HL-60 (cell line): ENCODE results near the gene SP140L.

ENCODE experiments used
- DNase-seq, 2 experiments: peaks; one replicate each; pipeline ENCODE4 v3.0.0-alpha.2; 2010 to 2020; ENCODE audit warnings: low read depth in 1 of 2, low spot score in 1 of 2
- H3K27ac ChIP-seq: fragments of 250-450 bp; sonication (Bioruptor Pico); replicated peaks from 2 replicates; pipeline ENCODE4 v1.5.1; 2020; ENCODE audit warnings: mild to moderate bottlenecking, moderate library complexity
- H3K27me3 ChIP-seq: fragments of 250-450 bp; sonication (Bioruptor Pico); 2 replicates; pipeline ENCODE4 v1.5.1; 2021; ENCODE audit warnings: mild to moderate bottlenecking, moderate library complexity; ENCODE audit not compliant: insufficient read depth, poor library complexity, severe bottlenecking
- H3K4me3 ChIP-seq: replicated peaks from 2 replicates; pipeline ENCODE4 v1.5.1; 2011; ENCODE audit warnings: mild to moderate bottlenecking, control low read depth, low read length; ENCODE audit not compliant: insufficient read depth
- CTCF ChIP-seq: IDR thresholded peaks from one replicate; pipeline ENCODE4 v1.5.1; 2011; ENCODE audit warnings: low read length, control low read depth, inconsistent platforms; ENCODE audit not compliant: insufficient read depth
- GABPA ChIP-seq: IDR thresholded peaks from 2 replicates; pipeline ENCODE4 v1.6.1; 2012; ENCODE audit warnings: low read depth
- POLR2AphosphoS5 ChIP-seq: IDR thresholded peaks from 2 replicates; pipeline ENCODE4 v1.6.1; 2012; ENCODE audit warnings: low read depth
- REST ChIP-seq: IDR thresholded peaks from 2 replicates; pipeline ENCODE4 v1.6.1; 2012; ENCODE audit warnings: low read depth; ENCODE audit not compliant: insufficient replicate concordance
- SPI1 ChIP-seq: IDR thresholded peaks from 2 replicates; pipeline ENCODE4 v1.6.1; 2012; ENCODE audit warnings: low read depth, mild to moderate bottlenecking, borderline replicate concordance

Gene SP140L

GRCh38 chr2:230418341-230419016 is 91.5 kb downstream of the SP140L start:
- TF ChIP-seq POLR2AphosphoS5 (no peak), CTCF (no peak), SPI1 (no peak), REST (no peak), GABPA (no peak)
- Histone ChIP-seq H3K27me3 (no peaks in the 10 kb centered on the region), H3K27ac (no peak overlapping the region; the same call in 1 of the 2 replicates), H3K4me3 (peak overlapping the region; percentile 68)
- no peak for DNase-seq

DNA sequence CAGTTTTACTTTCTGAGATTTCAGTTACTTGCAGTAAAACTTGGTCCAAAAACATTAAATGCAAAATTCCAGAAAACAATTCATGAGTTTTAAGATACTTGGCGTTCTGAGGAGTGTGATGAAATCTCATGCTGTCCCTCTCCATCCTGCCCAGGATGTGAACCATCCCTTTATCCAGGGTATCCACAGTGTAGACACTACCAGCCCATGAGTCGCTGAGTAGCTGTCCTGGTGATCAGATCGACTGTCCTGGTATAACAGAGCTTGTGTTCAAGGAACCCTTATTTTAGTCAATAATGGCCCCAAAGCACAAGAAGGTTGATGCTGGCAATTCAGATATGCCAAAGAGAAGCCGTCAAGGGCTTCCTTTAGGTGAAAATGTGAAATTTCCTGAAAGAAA is 92.2 kb downstream of the SP140L start:
- DNase-seq = no peak
- no peak overlapping the region for H3K27ac ChIP-seq
- no peak overlapping the region for H3K4me3 ChIP-seq
- TF ChIP-seq POLR2AphosphoS5 (no peak), SPI1 (no peak), GABPA (no peak), CTCF (no peak), REST (no peak)
- H3K27me3 ChIP-seq = no peaks in the 10 kb centered on the region

- Histone ChIP-seq H3K4me3 (no peak overlapping the region), H3K27ac (no peak overlapping the region), H3K27me3 (no peaks in the 10 kb centered on the region)
- DNase-seq = no peak
- no peak for TF ChIP-seq REST
- TF ChIP-seq POLR2AphosphoS5 = no peak
- TF ChIP-seq GABPA = no peak
- TF ChIP-seq CTCF = no peak
- TF ChIP-seq SPI1 = no peak
Observed at GRCh38 chr2:230422149-230422548, 95.2 kb downstream of the SP140L start.
